Left ventricle myocardium inferior (tissue), 1 donor: ENCODE data around the gene LRTM2. TPM values are rescaled to one million over a fixed set of nuclear protein-coding genes. Genes with fewer than 3 reads are reported as not detected.

Source experiments
- DNase-seq: peaks from one replicate; pipeline ENCODE4 v3.0.0-alpha.2; 2020
- H3K27ac ChIP-seq: fragments of 200-600 bp; replicated peaks from 2 replicates; pipeline ENCODE4 v1.8.0; 2021
- H3K27me3 ChIP-seq: fragments of 200-600 bp; 2 replicates; pipeline ENCODE4 v1.8.0; 2021; ENCODE audit warnings: low read depth
- H3K36me3 ChIP-seq: fragments of 200-600 bp; 2 replicates; pipeline ENCODE4 v1.8.0; 2021
- H3K4me1 ChIP-seq: fragments of 200-600 bp; 2 replicates; pipeline ENCODE4 v1.8.0; 2021
- H3K4me3 ChIP-seq: fragments of 200-600 bp; 2 replicates; pipeline ENCODE4 v1.8.0; 2021; ENCODE audit warnings: mild to moderate bottlenecking, moderate library complexity
- H3K9me3 ChIP-seq: fragments of 200-600 bp; replicated peaks from 2 replicates; pipeline ENCODE4 v1.8.0; 2021
- CTCF ChIP-seq: fragments of 200-600 bp; IDR thresholded peaks from 2 replicates; pipeline ENCODE4 v1.8.0; 2021; ENCODE audit warnings: antibody characterized with exemption, mild to moderate bottlenecking, borderline replicate concordance
- intact Hi-C: fragments of 100-400 bp; cut with micrococcal nuclease; formaldehyde crosslinking; loops from one replicate; pipeline ENCODE4 v1.11.0; 2022
- total RNA-seq: library from RNA; stranded (reverse); fragmentation: NEBNext Ultra II Directional; extraction: Animal tissue kit (Norgen Biotek cat#: 25700); gene quantifications from one replicate; pipeline ENCODE4 v1.2.1, GENCODE V29; 2021
- donor health status: DM: no; HTN: yes; CAD: no; lungs with severe emphysema.

LRTM2 gene
- total RNA-seq, 1 donor from 2014 or later: not detected

- intact Hi-C loops: no loop called here
- peaks cover 32% of the 10 kb centered on the region for H3K27me3 ChIP-seq
- H3K27ac ChIP-seq: no peak overlapping the region
- TF ChIP-seq CTCF: no peak
- no peaks in the 10 kb centered on the region for H3K36me3 ChIP-seq
- no peaks in the 10 kb centered on the region for H3K4me1 ChIP-seq
- H3K9me3 ChIP-seq: peaks cover 31% of the 10 kb centered on the region
- no peak for DNase-seq
- no peak overlapping the region for H3K4me3 ChIP-seq
These were observed 36.7 kb downstream of the LRTM2 start for GRCh38 chr12:1857086-1857485.

DNA sequence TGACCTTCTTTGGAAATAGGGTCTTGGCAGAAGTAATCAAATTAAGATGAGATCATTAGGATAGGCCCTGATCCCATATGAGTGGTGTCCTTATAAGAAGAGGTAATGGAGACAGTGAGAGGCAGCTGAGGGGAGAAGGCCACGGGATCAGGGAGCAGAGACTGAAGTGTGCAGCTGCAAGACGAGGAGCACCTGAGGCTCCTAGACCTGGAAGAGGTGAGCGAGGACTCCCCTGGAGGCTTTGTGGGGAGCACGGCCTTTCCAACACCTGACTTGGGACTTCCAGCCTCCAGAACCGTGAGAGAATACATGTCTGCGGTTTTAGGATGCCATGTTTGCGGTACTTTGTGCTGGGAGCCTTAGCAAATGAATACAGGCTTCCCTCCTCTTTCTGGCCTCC, 37.5 kb downstream of the LRTM2 start:
- peaks cover 31% of the 10 kb centered on the region for H3K9me3 ChIP-seq
- no peak for DNase-seq
- no peak for TF ChIP-seq CTCF
- no peak overlapping the region for H3K4me3 ChIP-seq
- H3K27ac ChIP-seq: no peak overlapping the region
- no peaks in the 10 kb centered on the region for H3K36me3 ChIP-seq
- H3K27me3 ChIP-seq: peaks cover 32% of the 10 kb centered on the region
- no peaks in the 10 kb centered on the region for H3K4me1 ChIP-seq
- intact Hi-C loops: no loop called here

DNA sequence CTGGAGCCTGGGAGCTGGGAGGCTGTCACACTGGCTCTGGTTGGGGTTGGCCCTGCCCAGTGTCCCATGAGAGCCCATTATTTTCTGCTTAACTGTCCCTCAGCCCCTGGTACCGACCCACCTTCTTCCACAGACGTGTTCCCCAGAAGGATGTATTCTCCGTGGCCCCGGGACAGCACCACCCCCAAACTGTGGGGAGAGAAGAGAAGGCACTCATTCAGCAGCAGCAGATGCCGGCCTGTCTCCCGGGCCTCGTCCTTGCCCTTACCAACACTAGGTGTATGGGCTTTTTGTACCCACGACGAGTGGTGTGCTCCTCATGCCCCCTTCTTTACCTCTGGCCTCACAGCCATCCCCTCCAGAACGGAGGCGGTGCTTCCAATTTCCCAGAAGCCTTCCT, 38.1 kb downstream of the LRTM2 start:
- DNase-seq: no peak
- H3K36me3 ChIP-seq: no peaks in the 10 kb centered on the region
- TF ChIP-seq CTCF: no peak
- peaks cover 32% of the 10 kb centered on the region for H3K27me3 ChIP-seq
- H3K4me1 ChIP-seq: no peaks in the 10 kb centered on the region
- H3K4me3 ChIP-seq: no peak overlapping the region
- peaks cover 31% of the 10 kb centered on the region for H3K9me3 ChIP-seq
- H3K27ac ChIP-seq: no peak overlapping the region
- intact Hi-C loops: no loop called here

- no peak for TF ChIP-seq CTCF
These were observed 39.3 kb downstream of the LRTM2 start for GRCh38 chr12:1859643-1860042.

DNA sequence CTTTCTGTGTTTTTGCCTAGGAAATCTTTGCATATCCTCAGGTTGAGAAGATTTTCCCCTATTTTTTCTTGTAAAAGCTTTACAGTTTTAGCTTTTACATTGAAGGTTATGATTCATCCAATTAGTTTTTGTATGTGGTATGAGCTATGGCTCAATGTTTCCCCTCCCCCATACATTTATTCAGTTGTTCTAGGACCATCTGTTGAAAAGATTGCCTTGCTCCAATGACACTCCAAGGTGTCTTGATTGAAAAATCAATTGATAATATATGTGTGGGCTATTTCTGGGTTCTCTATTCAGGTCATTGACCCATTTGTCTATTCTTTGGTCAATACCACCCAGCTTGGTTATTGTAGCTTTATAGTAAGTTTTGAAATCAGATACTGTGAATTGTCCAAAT, 42.6 kb downstream of the LRTM2 start:
- H3K4me3 ChIP-seq: no peak overlapping the region
- DNase-seq: no peak
- peaks cover 62% of the 10 kb centered on the region for H3K27me3 ChIP-seq
- H3K36me3 ChIP-seq: no peaks in the 10 kb centered on the region
- no peak for TF ChIP-seq CTCF
- intact Hi-C loops: no loop called here
- no peaks in the 10 kb centered on the region for H3K4me1 ChIP-seq
- no peak overlapping the region for H3K27ac ChIP-seq
- peaks cover 3% of the 10 kb centered on the region for H3K9me3 ChIP-seq

More at GRCh38 chr12:1859643-1860042, 39.3 kb downstream of the LRTM2 start:
- Histone ChIP-seq H3K27me3 (peaks cover 40% of the 10 kb centered on the region), H3K4me3 (no peak overlapping the region), H3K9me3 (peaks cover 21% of the 10 kb centered on the region), H3K36me3 (no peaks in the 10 kb centered on the region), H3K27ac (no peak overlapping the region), H3K4me1 (no peaks in the 10 kb centered on the region)
- intact Hi-C loops: no loop called here
- no peak for DNase-seq

DNA sequence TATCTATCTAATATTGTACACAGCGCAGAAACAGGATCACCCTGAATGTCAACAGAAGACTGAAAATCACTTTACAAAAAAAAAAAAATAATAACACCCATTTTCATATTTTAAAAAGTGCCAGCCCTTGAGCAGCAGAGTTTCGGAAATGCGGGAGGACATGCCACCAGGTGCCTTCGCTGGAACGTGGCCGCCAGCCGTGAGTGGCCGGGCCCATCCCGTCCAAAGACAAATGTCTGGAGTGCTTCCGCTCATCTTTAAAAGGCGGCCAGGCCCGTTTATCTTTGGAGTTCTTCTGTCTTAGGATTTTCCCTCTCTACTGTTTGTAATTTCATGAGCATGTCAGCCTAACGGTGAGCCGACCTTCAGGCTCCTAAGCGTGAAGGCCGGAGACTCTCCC, 43.5 kb downstream of the LRTM2 start:
- H3K4me1 ChIP-seq: no peaks in the 10 kb centered on the region
- no peaks in the 10 kb centered on the region for H3K36me3 ChIP-seq
- TF ChIP-seq CTCF: no peak
- DNase-seq: no peak
- peaks cover 12% of the 10 kb centered on the region for H3K9me3 ChIP-seq
- H3K27ac ChIP-seq: no peak overlapping the region
- H3K27me3 ChIP-seq: peaks cover 62% of the 10 kb centered on the region
- H3K4me3 ChIP-seq: no peak overlapping the region
- intact Hi-C loops: no loop called here
